ENCODE measurements around the gene CCK. TPM values are rescaled to one million over a fixed set of nuclear protein-coding genes. Genes with fewer than 3 reads are reported as not detected.

Gene CCK
- total RNA-seq, 1 donor from 2014 or later: 1.1 TPM

GRCh38 chr3:42254566-42254965 is 11.4 kb downstream of the CCK start:
- no peaks in the 10 kb centered on the region for H3K4me1 Mint-ChIP-seq
- H3K9me3 ChIP-seq (ENCODE audit: low read depth): no peaks in the 10 kb centered on the region
- peaks cover 7% of the 10 kb centered on the region for H3K4me1 ChIP-seq
- H3K9me3 Mint-ChIP-seq: peaks cover 2% of the 10 kb centered on the region
- H3K9ac ChIP-seq: no peak overlapping the region
- no peak overlapping the region for H3K4me3 Mint-ChIP-seq
- no peak for DNase-seq (ENCODE audit: low spot score)
- no peak overlapping the region for H2AFZ ChIP-seq (replicated peaks)
- no peaks in the 10 kb centered on the region for H3K36me3 Mint-ChIP-seq
- H3K27ac Mint-ChIP-seq: no peak overlapping the region
- no peaks in the 10 kb centered on the region for H3K27me3 ChIP-seq
- TF ChIP-seq CTCF (IDR thresholded peaks at IDR 0.05): no peak
- TF ChIP-seq EZH2phosphoT487 (IDR thresholded peaks at IDR 0.05): no peak
- no peak for TF ChIP-seq EZH2 (IDR thresholded peaks at IDR 0.05)
- H3K36me3 ChIP-seq: no peaks in the 10 kb centered on the region
- no peak overlapping the region for H3K4me3 ChIP-seq
- no peak overlapping the region for H3K27ac ChIP-seq
- no peak overlapping the region for H3K4me2 ChIP-seq
- H4K20me1 ChIP-seq (ENCODE audit: low read depth): no peaks in the 10 kb centered on the region
- H3F3A ChIP-seq (ENCODE audit: low read depth): no peaks in the 10 kb centered on the region
- H3K27me3 Mint-ChIP-seq (ENCODE audit: insufficient read depth, low read depth): peaks cover 33% of the 10 kb centered on the region
- H3K79me2 ChIP-seq (ENCODE audit: low read depth): no peaks in the 10 kb centered on the region

GRCh38 chr3:42250761-42251160 is 15.2 kb downstream of the CCK start:
- Histone ChIP-seq H3K27ac (no peak overlapping the region), H3K36me3 (no peaks in the 10 kb centered on the region), H4K20me1 (ENCODE audit: low read depth) (no peaks in the 10 kb centered on the region), H3K4me2 (no peak overlapping the region), H3K9ac (no peak overlapping the region), H3K79me2 (ENCODE audit: low read depth) (no peaks in the 10 kb centered on the region), H2AFZ (replicated peaks) (no peak overlapping the region), H3K4me3 (no peak overlapping the region), H3F3A (ENCODE audit: low read depth) (no peaks in the 10 kb centered on the region), H3K9me3 (ENCODE audit: low read depth) (no peaks in the 10 kb centered on the region), H3K27me3 (peaks cover 11% of the 10 kb centered on the region), H3K4me1 (peaks cover 7% of the 10 kb centered on the region)
- no peaks in the 10 kb centered on the region for H3K36me3 Mint-ChIP-seq
- no peak overlapping the region for H3K4me3 Mint-ChIP-seq
- no peak overlapping the region for H3K27ac Mint-ChIP-seq
- no peak for TF ChIP-seq EZH2 (IDR thresholded peaks at IDR 0.05)
- no peak for TF ChIP-seq EZH2phosphoT487 (IDR thresholded peaks at IDR 0.05)
- DNase-seq (ENCODE audit: low spot score): no peak
- peaks cover 8% of the 10 kb centered on the region for H3K4me1 Mint-ChIP-seq
- H3K27me3 Mint-ChIP-seq (ENCODE audit: insufficient read depth, low read depth): peaks cover 17% of the 10 kb centered on the region
- H3K9me3 Mint-ChIP-seq: no peaks in the 10 kb centered on the region

GRCh38 chr3:42247576-42248027 is 18.4 kb downstream of the CCK start:
- Mint-ChIP-seq H3K27me3 (ENCODE audit: insufficient read depth, low read depth) (peaks cover 8% of the 10 kb centered on the region), H3K9me3 (no peaks in the 10 kb centered on the region), H3K27ac (no peak overlapping the region), H3K4me1 (peaks cover 8% of the 10 kb centered on the region), H3K36me3 (no peaks in the 10 kb centered on the region), H3K4me3 (no peak overlapping the region)
- H3K4me1 ChIP-seq: no peaks in the 10 kb centered on the region
- H4K20me1 ChIP-seq (ENCODE audit: low read depth): no peaks in the 10 kb centered on the region
- no peaks in the 10 kb centered on the region for H3F3A ChIP-seq (ENCODE audit: low read depth)
- DNase-seq (ENCODE audit: low spot score): peak; percentile 77
- H3K27ac ChIP-seq: no peak overlapping the region
- H3K27me3 ChIP-seq: peaks cover 11% of the 10 kb centered on the region
- no peaks in the 10 kb centered on the region for H3K36me3 ChIP-seq
- H3K4me3 ChIP-seq: no peak overlapping the region
- H3K4me2 ChIP-seq: no peak overlapping the region
- H3K79me2 ChIP-seq (ENCODE audit: low read depth): no peaks in the 10 kb centered on the region
- H2AFZ ChIP-seq (replicated peaks): peak overlapping the region; percentile 70
- H3K9me3 ChIP-seq (ENCODE audit: low read depth): no peaks in the 10 kb centered on the region
- no peak overlapping the region for H3K9ac ChIP-seq
- TF ChIP-seq EZH2phosphoT487 (IDR thresholded peaks at IDR 0.05): no peak
- peak; percentile 88 for TF ChIP-seq CTCF (IDR thresholded peaks at IDR 0.05)
- no peak for TF ChIP-seq EZH2 (IDR thresholded peaks at IDR 0.05)

GRCh38 chr3:42246091-42246490 is 19.9 kb downstream of the CCK start:
- peaks cover 4% of the 10 kb centered on the region for H3K27me3 Mint-ChIP-seq (ENCODE audit: insufficient read depth, low read depth)
- TF ChIP-seq CTCF (IDR thresholded peaks at IDR 0.05) (no peak), EZH2 (IDR thresholded peaks at IDR 0.05) (no peak), EZH2phosphoT487 (IDR thresholded peaks at IDR 0.05) (no peak)
- H3K36me3 Mint-ChIP-seq: no peaks in the 10 kb centered on the region
- no peak overlapping the region for H3K9ac ChIP-seq
- no peak overlapping the region for H2AFZ ChIP-seq (replicated peaks)
- H3K27ac ChIP-seq: no peak overlapping the region
- H3K4me3 ChIP-seq: no peak overlapping the region
- no peak overlapping the region for H3K4me3 Mint-ChIP-seq
- no peaks in the 10 kb centered on the region for H3K79me2 ChIP-seq (ENCODE audit: low read depth)
- H3K27me3 ChIP-seq: peaks cover 11% of the 10 kb centered on the region
- H4K20me1 ChIP-seq (ENCODE audit: low read depth): no peaks in the 10 kb centered on the region
- H3K9me3 Mint-ChIP-seq: peaks cover 3% of the 10 kb centered on the region
- H3K36me3 ChIP-seq: no peaks in the 10 kb centered on the region
- peaks cover 8% of the 10 kb centered on the region for H3K4me1 Mint-ChIP-seq
- no peaks in the 10 kb centered on the region for H3F3A ChIP-seq (ENCODE audit: low read depth)
- DNase-seq (ENCODE audit: low spot score): no peak
- no peak overlapping the region for H3K27ac Mint-ChIP-seq
- H3K4me1 ChIP-seq: no peaks in the 10 kb centered on the region
- no peak overlapping the region for H3K4me2 ChIP-seq
- no peaks in the 10 kb centered on the region for H3K9me3 ChIP-seq (ENCODE audit: low read depth)

Measured in neural progenitor cell (in vitro differentiated cells).